Activated naive CD4-positive, alpha-beta T cell treated with anti-CD3 and anti-CD28 coated beads, Interleukin-2, amount 10 ng/mL, durations not matched to agents 7 days and 5 days (primary cell): Measurements from ENCODE around the gene GRK5.
A peak's percentile ranks its signal among the peaks of the same experiment; 100 is the strongest.

Source experiments
- CTCF ChIA-PET: fragments of 350-600 bp; sonication (Branson Sonifier 250); formaldehyde crosslinking; loops from one replicate; lab custom pipeline; 2021; ENCODE audit warnings: antibody characterized with exemption; lab: Charles Lee
- DNase-seq: peaks from one replicate; pipeline ENCODE4 v3.0.0-alpha.2; 2020
- H3K27ac Mint-ChIP-seq: one replicate; pipeline ENCODE4 v1.8.0; 2021; ENCODE audit warnings: mild to moderate bottlenecking, moderate library complexity, mixed read lengths
- H3K27me3 Mint-ChIP-seq: one replicate; pipeline ENCODE4 v1.8.0; 2021; ENCODE audit warnings: mild to moderate bottlenecking, mixed read lengths
- H3K36me3 Mint-ChIP-seq: one replicate; pipeline ENCODE4 v1.8.0; 2021; ENCODE audit warnings: mixed read lengths
- H3K4me1 Mint-ChIP-seq: one replicate; pipeline ENCODE4 v1.8.0; 2021; ENCODE audit warnings: mixed read lengths
- H3K4me3 Mint-ChIP-seq: one replicate; pipeline ENCODE4 v1.8.0; 2021; ENCODE audit warnings: mild to moderate bottlenecking, moderate library complexity, mixed read lengths
- H3K9me3 Mint-ChIP-seq: one replicate; pipeline ENCODE4 v1.8.0; 2021; ENCODE audit warnings: mixed read lengths

GRK5 gene

DNA sequence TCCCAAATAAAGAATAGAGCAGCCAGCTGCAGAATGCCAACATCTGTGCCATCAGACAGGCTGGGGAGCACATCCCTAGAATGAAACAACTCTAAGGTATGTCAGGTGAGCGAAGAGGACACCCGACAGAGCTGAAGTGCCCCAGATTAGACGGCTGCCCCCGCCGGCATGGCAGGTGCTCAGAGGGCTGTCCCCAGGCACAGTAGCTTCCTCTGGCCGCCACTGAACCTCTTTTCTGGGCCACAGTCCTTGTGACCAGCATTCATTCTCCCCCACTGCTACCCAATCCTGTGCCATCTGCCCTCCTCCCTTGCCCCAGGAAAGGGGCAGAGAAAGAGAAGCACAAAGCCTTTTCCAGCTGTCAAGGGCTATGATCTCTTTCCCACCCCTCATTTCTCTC lies 293.4 kb downstream of the GRK5 start:
- DNase-seq = no peak
- CTCF ChIA-PET = interaction anchor here (0.8 to 1.7 kb wide), 3 partner anchors 11 to 19 kb away, joined by 3 to 9 read pairs (median 4); no protein-coding TSS in a partner anchor
- Mint-ChIP-seq H3K4me3 (no peak overlapping the region), H3K27ac (peak overlapping the region; percentile 97), H3K9me3 (no peaks in the 10 kb centered on the region), H3K27me3 (no peaks in the 10 kb centered on the region), H3K4me1 (peaks cover 96% of the 10 kb centered on the region), H3K36me3 (peaks cover 73% of the 10 kb centered on the region)

DNA sequence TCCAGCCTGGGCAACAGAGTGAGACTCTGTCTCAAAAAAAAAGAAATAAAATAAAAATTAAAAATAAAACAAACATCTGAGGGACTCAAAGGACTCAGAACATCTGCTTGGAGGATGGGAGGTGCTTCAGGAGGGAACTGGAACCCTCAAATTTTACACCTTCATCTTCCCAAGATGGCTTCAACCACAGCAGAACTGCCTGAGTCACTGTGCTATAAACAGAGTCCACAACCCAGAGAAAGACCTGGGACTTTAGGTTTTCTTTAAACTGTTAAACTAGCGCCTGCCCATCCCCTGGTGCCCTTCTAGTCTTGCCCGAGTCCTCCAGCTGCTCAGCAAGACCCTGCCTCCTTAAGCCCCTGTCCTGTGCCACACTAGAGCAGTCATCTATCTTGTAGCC lies 294.3 kb downstream of the GRK5 start:
- DNase-seq = no peak
- peaks cover 73% of the 10 kb centered on the region for H3K36me3 Mint-ChIP-seq
- H3K27ac Mint-ChIP-seq = peak overlapping the region; percentile 97
- peaks cover 97% of the 10 kb centered on the region for H3K4me1 Mint-ChIP-seq
- H3K27me3 Mint-ChIP-seq = no peaks in the 10 kb centered on the region
- H3K4me3 Mint-ChIP-seq = peak overlapping the region; percentile 61
- no peaks in the 10 kb centered on the region for H3K9me3 Mint-ChIP-seq
- CTCF ChIA-PET = interaction anchor here (0.9 kb wide), 1 partner anchor 20 kb away, joined by 3 read pairs; no protein-coding TSS in a partner anchor

DNA sequence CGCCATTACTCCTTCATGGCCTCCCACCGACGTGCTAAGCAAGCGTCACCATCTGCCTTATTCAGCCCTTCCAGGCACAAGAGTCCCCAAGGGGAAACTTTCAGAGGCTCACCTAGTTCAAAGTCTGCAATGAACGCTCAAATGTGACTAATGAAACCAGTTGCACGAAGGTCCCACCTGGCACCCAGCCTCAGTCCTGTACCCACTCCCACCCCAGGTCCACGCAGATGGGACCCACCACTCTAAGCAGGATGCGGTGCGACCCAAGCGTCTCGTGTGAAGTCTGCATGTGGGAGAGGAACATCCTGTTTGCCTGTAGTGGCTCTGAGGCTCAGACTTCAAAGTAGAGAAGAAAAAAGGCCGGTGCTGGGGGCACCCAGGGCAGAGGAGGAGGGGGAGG lies 294.8 kb downstream of the GRK5 start:
- H3K9me3 Mint-ChIP-seq = no peaks in the 10 kb centered on the region

DNA sequence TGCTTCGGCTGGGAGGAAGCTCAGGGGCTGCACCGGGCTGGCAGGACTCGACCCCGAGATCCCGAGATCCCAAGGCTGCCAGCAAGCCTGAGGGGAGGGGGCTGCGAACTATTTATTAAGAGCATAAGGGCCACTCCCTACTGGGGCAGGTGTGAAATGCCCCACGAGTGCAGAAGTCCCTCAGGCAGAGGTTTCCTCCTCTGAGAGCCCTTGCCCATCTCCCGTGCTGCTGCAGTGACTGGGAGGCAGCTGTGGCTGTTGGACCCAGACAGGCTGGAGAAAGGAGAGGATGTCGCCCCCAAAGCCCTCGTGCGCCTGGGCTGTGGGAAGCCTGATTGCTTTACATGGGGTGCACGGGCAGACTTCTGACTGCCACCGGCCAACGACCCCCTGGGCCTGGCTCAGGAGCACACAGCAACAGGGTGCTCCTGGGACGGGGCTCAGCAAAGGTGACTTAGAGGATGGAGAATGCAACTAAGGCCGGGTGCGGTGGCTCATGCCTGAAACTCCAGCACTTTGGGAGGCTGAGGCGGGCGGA lies 295.3 kb downstream of the GRK5 start:
- Mint-ChIP-seq H3K4me1 (peaks cover 96% of the 10 kb centered on the region), H3K4me3 (peak overlapping the region; percentile 61), H3K27me3 (no peaks in the 10 kb centered on the region), H3K36me3 (peaks cover 79% of the 10 kb centered on the region), H3K9me3 (no peaks in the 10 kb centered on the region), H3K27ac (peak overlapping the region; percentile 97)
- no peak for DNase-seq
- CTCF ChIA-PET = interaction anchor here (1.1 to 1.2 kb wide), 2 partner anchors 15 to 40 kb away, joined by 3 to 4 read pairs; partner anchors contain the start of gene RGS10

More for the DNA sequence above, 294.8 kb downstream of the GRK5 start:
- peak overlapping the region; percentile 97 for H3K27ac Mint-ChIP-seq
- H3K36me3 Mint-ChIP-seq = peaks cover 78% of the 10 kb centered on the region
- H3K4me1 Mint-ChIP-seq = peaks cover 97% of the 10 kb centered on the region
- CTCF ChIA-PET = interaction anchor here (1.2 kb wide), 1 partner anchor 15 kb away, joined by 3 read pairs; no protein-coding TSS in a partner anchor
- H3K4me3 Mint-ChIP-seq = peak overlapping the region; percentile 61
- no peaks in the 10 kb centered on the region for H3K27me3 Mint-ChIP-seq
- DNase-seq = peak; percentile 91

DNA sequence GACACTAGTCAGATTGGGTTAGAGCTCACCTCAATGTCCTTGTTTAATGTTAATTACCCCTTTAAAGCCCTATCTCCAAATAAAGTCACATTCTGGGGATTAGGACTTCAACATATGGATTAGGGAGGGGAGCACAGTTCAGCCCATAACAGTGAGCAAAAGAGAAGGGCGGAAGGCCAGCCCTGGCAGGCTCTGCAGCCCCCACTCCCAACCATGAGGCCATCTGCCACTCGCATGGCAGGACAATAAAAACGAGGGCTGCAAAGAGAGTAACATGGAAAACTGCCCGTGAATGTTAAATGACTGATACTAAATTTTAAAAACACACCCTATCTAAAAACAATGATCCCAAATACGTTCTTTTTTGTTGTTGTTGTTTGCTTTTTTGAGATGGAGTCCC lies 296.4 kb downstream of the GRK5 start:
- Mint-ChIP-seq H3K27ac (no peak overlapping the region), H3K36me3 (peaks cover 79% of the 10 kb centered on the region), H3K4me1 (peaks cover 87% of the 10 kb centered on the region), H3K4me3 (no peak overlapping the region), H3K9me3 (no peaks in the 10 kb centered on the region), H3K27me3 (no peaks in the 10 kb centered on the region)
- CTCF ChIA-PET = no interaction called here
- no peak for DNase-seq

DNA sequence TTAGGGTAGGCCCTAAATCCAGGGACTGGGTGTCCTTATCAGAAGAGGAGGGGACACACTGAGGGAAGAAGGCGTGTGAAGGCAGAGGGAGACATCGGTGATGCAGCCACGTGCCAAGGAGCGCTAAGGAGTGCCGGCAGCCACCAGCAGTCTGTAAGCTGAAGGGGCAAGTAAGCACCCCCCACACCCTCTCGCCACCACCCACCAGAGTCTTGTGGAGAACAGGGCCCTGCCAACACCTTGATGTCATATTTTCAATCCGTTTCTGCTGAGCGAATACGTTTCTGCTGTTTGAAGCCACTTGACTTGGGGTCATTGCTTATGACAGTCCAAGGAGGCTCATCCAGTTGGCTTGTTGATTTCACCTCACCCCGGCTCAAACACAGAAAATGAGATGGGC lies 297.3 kb downstream of the GRK5 start:
- Mint-ChIP-seq H3K4me1 (peaks cover 81% of the 10 kb centered on the region), H3K4me3 (no peak overlapping the region), H3K27ac (peak overlapping the region; percentile 60), H3K36me3 (peaks cover 75% of the 10 kb centered on the region), H3K27me3 (no peaks in the 10 kb centered on the region), H3K9me3 (no peaks in the 10 kb centered on the region)
- DNase-seq = no peak
- CTCF ChIA-PET = no interaction called here

DNA sequence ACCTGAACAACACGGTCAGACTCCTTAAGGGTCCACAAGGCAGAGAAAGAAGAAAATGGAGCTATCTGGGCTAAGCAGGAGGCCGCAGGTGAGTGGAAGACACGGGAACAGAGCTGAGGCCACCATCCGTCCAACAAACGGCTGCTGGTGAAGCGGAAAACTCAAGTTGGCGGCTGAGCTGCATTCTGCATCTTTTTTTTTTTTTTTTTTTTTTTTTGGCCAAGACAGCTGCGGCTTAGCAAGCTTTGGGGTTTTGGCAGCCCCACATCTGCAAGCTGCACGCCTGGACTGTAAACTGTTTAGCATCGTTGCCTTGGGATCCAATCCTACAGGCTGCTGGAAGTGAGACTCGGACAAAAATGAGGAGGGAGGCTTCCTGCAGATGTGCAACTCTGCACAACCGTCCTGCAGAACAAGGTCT lies 297.8 kb downstream of the GRK5 start:
- no peaks in the 10 kb centered on the region for H3K27me3 Mint-ChIP-seq
- no peak overlapping the region for H3K4me3 Mint-ChIP-seq
- peaks cover 74% of the 10 kb centered on the region for H3K36me3 Mint-ChIP-seq
- H3K9me3 Mint-ChIP-seq = no peaks in the 10 kb centered on the region
- peak overlapping the region; percentile 60 for H3K27ac Mint-ChIP-seq
- H3K4me1 Mint-ChIP-seq = peaks cover 79% of the 10 kb centered on the region
- CTCF ChIA-PET = interaction anchor here (0.7 kb wide), 1 partner anchor 306 kb away, joined by 4 read pairs; no protein-coding TSS in a partner anchor
- no peak for DNase-seq
